H9 (cell line): ENCODE data around the gene MLNR. TPM values are rescaled to one million over a fixed set of nuclear protein-coding genes. Genes with fewer than 3 reads are reported as not detected.

Experiments
- DNase-seq: peaks from one replicate; pipeline ENCODE4 v3.0.0-alpha.2; 2017
- H2AFZ ChIP-seq: one replicate; pipeline ENCODE4 v1.6.1; 2013; ENCODE audit warnings: mild to moderate bottlenecking, low read length, control low read depth, moderate library complexity
- H2AK5ac ChIP-seq: 2 replicates; pipeline ENCODE4 v1.6.1; 2013; ENCODE audit warnings: low read length, control low read depth, mixed read lengths; ENCODE audit not compliant: insufficient read length
- H2BK120ac ChIP-seq: one replicate; pipeline ENCODE4 v1.6.1; 2013; ENCODE audit warnings: low read depth, mild to moderate bottlenecking, low read length, control low read depth, inconsistent platforms; ENCODE audit not compliant: poor library complexity, severe bottlenecking
- H2BK12ac ChIP-seq: 2 replicates; pipeline ENCODE4 v1.6.1; 2013; ENCODE audit warnings: low read length, control low read depth, mixed read lengths, low read depth; ENCODE audit not compliant: insufficient read length
- H2BK15ac ChIP-seq: 2 replicates; pipeline ENCODE4 v1.6.1; 2013; ENCODE audit warnings: low read depth, low read length, control low read depth
- H2BK20ac ChIP-seq: one replicate; pipeline ENCODE4 v1.6.1; 2013; ENCODE audit warnings: low read depth, mild to moderate bottlenecking, low read length, control low read depth, inconsistent platforms; ENCODE audit not compliant: poor library complexity, severe bottlenecking
- H2BK5ac ChIP-seq: 2 replicates; pipeline ENCODE4 v1.6.1; 2013; ENCODE audit warnings: low read length, control low read depth, mixed read lengths; ENCODE audit not compliant: insufficient read length
- H3K14ac ChIP-seq: 2 replicates; pipeline ENCODE4 v1.6.1; 2013; ENCODE audit warnings: low read length, control low read depth; ENCODE audit not compliant: insufficient read depth
- H3K18ac ChIP-seq: 2 replicates; pipeline ENCODE4 v1.6.1; 2013; ENCODE audit warnings: low read depth, mild to moderate bottlenecking, mixed read lengths, low read length, control low read depth; ENCODE audit not compliant: insufficient read length
- H3K23ac ChIP-seq: 2 replicates; pipeline ENCODE4 v1.6.1; 2013; ENCODE audit warnings: low read length, control low read depth, mixed read lengths, low read depth; ENCODE audit not compliant: insufficient read length
- H3K23me2 ChIP-seq: 2 replicates; pipeline ENCODE4 v1.6.1; 2013; ENCODE audit warnings: low read depth, mild to moderate bottlenecking, mixed read lengths, low read length, control low read depth; ENCODE audit not compliant: insufficient read length, poor library complexity, severe bottlenecking
- H3K27ac ChIP-seq: 2 replicates; pipeline ENCODE4 v1.5.1; 2013; ENCODE audit warnings: low read length, control low read depth, mixed read lengths, low read depth; ENCODE audit not compliant: insufficient read length
- H3K27me3 ChIP-seq: 2 replicates; pipeline ENCODE4 v1.6.1; 2013; ENCODE audit warnings: low read length, control low read depth, inconsistent platforms; ENCODE audit not compliant: insufficient read depth
- H3K4ac ChIP-seq: 2 replicates; pipeline ENCODE4 v1.6.1; 2013; ENCODE audit warnings: low read depth, mild to moderate bottlenecking, control low read depth, inconsistent platforms, low read length, moderate library complexity
- H3K4me1 ChIP-seq: 2 replicates; pipeline ENCODE4 v1.6.1; 2013; ENCODE audit warnings: low read length, control low read depth, inconsistent platforms; ENCODE audit not compliant: insufficient read depth
- H3K4me2 ChIP-seq: 2 replicates; pipeline ENCODE4 v1.6.1; 2013; ENCODE audit warnings: low read length, control low read depth, mixed read lengths; ENCODE audit not compliant: insufficient read length, insufficient read depth
- H3K56ac ChIP-seq: 2 replicates; pipeline ENCODE4 v1.6.1; 2013; ENCODE audit warnings: low read depth, mild to moderate bottlenecking, mixed read lengths, low read length, control low read depth; ENCODE audit not compliant: insufficient read length
- H3K79me1 ChIP-seq: 2 replicates; pipeline ENCODE4 v1.6.1; 2013; ENCODE audit warnings: low read depth, mild to moderate bottlenecking, moderate library complexity, low read length, control low read depth, inconsistent platforms; ENCODE audit not compliant: insufficient read depth, poor library complexity, severe bottlenecking
- H3K79me2 ChIP-seq: 2 replicates; pipeline ENCODE4 v1.6.1; 2013; ENCODE audit warnings: low read length, control low read depth, inconsistent platforms; ENCODE audit not compliant: insufficient read depth
- H3K9ac ChIP-seq: 2 replicates; pipeline ENCODE4 v1.6.1; 2013; ENCODE audit warnings: low read length, control low read depth, mixed read lengths; ENCODE audit not compliant: insufficient read length; ENCODE audit errors: extremely low read depth
- H3K9me3 ChIP-seq: one replicate; pipeline ENCODE4 v1.6.1; 2013; ENCODE audit warnings: low read depth, low read length, inconsistent platforms; ENCODE audit not compliant: control insufficient read depth
- H3T11ph ChIP-seq: one replicate; pipeline ENCODE4 v1.6.1; 2013; ENCODE audit warnings: mild to moderate bottlenecking, low read length, control low read depth, inconsistent platforms
- H4K20me1 ChIP-seq: one replicate; pipeline ENCODE4 v1.6.1; 2013; ENCODE audit not compliant: control insufficient read depth, insufficient read length, insufficient read depth
- H4K5ac ChIP-seq: 2 replicates; pipeline ENCODE4 v1.6.1; 2013; ENCODE audit warnings: low read depth, mild to moderate bottlenecking, mixed read lengths, low read length, control low read depth; ENCODE audit not compliant: insufficient read length
- H4K8ac ChIP-seq: replicated peaks from 2 replicates; pipeline ENCODE4 v1.6.1; 2013; ENCODE audit warnings: low read length, control low read depth, mixed read lengths, low read depth; ENCODE audit not compliant: insufficient read length
- H4K91ac ChIP-seq: 2 replicates; pipeline ENCODE4 v1.6.1; 2013; ENCODE audit warnings: low read depth, mild to moderate bottlenecking, moderate library complexity, mixed read lengths, low read length, control low read depth; ENCODE audit not compliant: insufficient read length
- H3K27ac Mint-ChIP-seq, 3 experiments: 2 replicates in 2 of 3; 3 replicates in 1 of 3; pipeline ENCODE4 v1.8.0; 2020 to 2021; ENCODE audit warnings: mixed read lengths in 3 of 3, mild to moderate bottlenecking in 1 of 3, moderate library complexity in 1 of 3
- H3K27me3 Mint-ChIP-seq: 2 replicates; pipeline ENCODE4 v1.8.0; 2021; ENCODE audit warnings: low read depth, mild to moderate bottlenecking, moderate library complexity, mixed read lengths
- H3K36me3 Mint-ChIP-seq, 3 experiments: 2 replicates in 2 of 3; 3 replicates in 1 of 3; pipeline ENCODE4 v1.8.0; 2020 to 2021; ENCODE audit warnings: low read depth in 3 of 3, mixed read lengths in 3 of 3; ENCODE audit not compliant: insufficient read depth in 1 of 3
- H3K4me1 Mint-ChIP-seq, 2 experiments: 2 replicates each; pipeline ENCODE4 v1.8.0; 2020; ENCODE audit warnings: mixed read lengths in 2 of 2
- H3K4me3 Mint-ChIP-seq, 2 experiments: 2 replicates in 1 of 2; 3 replicates in 1 of 2; pipeline ENCODE4 v1.8.0; 2020 to 2021; ENCODE audit warnings: mild to moderate bottlenecking in 2 of 2, mixed read lengths in 2 of 2, moderate library complexity in 1 of 2
- H3K9me3 Mint-ChIP-seq, 2 experiments: 2 replicates in 1 of 2; 3 replicates in 1 of 2; pipeline ENCODE4 v1.8.0; 2020; ENCODE audit warnings: mild to moderate bottlenecking in 2 of 2, mixed read lengths in 2 of 2, moderate library complexity in 1 of 2
- total RNA-seq: library from RNA; stranded (reverse); gene quantifications from 2 replicates; pipeline ENCODE4 v1.2.1, GENCODE V29; 2021
- TF ChIP-seq, protein P1 (sequence below): fragments of 200-600 bp; sonication (generic); conservative IDR thresholded peaks from 3 replicates; pipeline ENCODE4 v1.8.0; 2021; ENCODE audit warnings: antibody characterized with exemption, mild to moderate bottlenecking

MLNR gene
- total RNA-seq, 1 experiment from 2014 or later = not detected

DNA sequence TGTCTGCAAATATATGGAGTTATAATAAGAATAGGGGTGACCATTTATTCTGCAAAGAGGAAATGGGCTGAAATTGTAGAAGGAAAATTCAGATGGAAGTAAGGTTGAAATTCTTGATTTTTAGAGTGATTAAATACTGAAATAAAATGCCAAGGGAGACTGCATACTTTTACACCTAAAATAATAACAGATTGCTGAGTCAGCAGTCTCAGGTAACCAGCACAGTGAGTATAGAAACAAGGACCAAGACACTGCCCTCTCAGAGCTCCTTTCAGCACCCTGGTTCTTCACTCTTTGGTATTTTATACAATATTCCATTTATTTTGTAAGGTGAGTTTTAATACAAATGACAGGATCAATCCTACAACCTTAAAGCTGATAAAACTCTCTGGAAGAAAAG lies 48.8 kb upstream of the MLNR start:
- Histone ChIP-seq H4K8ac (no peak overlapping the region), H3K4me2 (no peak overlapping the region), H2BK15ac (no peak overlapping the region), H2BK20ac (no peak overlapping the region), H2AFZ (no peak overlapping the region), H3K23ac (no peak overlapping the region), H4K5ac (no peak overlapping the region), H3K23me2 (no peaks in the 10 kb centered on the region), H3K27ac (no peak overlapping the region), H2BK5ac (no peak overlapping the region), H3K56ac (no peak overlapping the region), H3K79me1 (no peaks in the 10 kb centered on the region), H3K9me3 (no peaks in the 10 kb centered on the region), H3K27me3 (no peaks in the 10 kb centered on the region), H3K14ac (no peak overlapping the region), H3K79me2 (no peaks in the 10 kb centered on the region), H2BK12ac (no peak overlapping the region), H3K18ac (no peak overlapping the region), H2AK5ac (no peak overlapping the region), H4K20me1 (no peaks in the 10 kb centered on the region), H2BK120ac (no peak overlapping the region), H3K9ac (no peak overlapping the region), H3K4me1 (no peaks in the 10 kb centered on the region), H3T11ph (no peak overlapping the region), H3K4ac (no peak overlapping the region), H4K91ac (no peak overlapping the region)
- H3K27me3 Mint-ChIP-seq = no peaks in the 10 kb centered on the region
- no peaks in the 10 kb centered on the region for H3K9me3 Mint-ChIP-seq
- peaks cover 1 to 23% (median 14%) of the 10 kb centered on the region in 3 experiments; a peak in 5 of 7 replicates for H3K36me3 Mint-ChIP-seq
- TF ChIP-seq, protein P1, sequence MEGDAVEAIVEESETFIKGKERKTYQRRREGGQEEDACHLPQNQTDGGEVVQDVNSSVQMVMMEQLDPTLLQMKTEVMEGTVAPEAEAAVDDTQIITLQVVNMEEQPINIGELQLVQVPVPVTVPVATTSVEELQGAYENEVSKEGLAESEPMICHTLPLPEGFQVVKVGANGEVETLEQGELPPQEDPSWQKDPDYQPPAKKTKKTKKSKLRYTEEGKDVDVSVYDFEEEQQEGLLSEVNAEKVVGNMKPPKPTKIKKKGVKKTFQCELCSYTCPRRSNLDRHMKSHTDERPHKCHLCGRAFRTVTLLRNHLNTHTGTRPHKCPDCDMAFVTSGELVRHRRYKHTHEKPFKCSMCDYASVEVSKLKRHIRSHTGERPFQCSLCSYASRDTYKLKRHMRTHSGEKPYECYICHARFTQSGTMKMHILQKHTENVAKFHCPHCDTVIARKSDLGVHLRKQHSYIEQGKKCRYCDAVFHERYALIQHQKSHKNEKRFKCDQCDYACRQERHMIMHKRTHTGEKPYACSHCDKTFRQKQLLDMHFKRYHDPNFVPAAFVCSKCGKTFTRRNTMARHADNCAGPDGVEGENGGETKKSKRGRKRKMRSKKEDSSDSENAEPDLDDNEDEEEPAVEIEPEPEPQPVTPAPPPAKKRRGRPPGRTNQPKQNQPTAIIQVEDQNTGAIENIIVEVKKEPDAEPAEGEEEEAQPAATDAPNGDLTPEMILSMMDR = no peak
- DNase-seq = no peak
- no peak overlapping the region for H3K27ac Mint-ChIP-seq
- H3K4me3 Mint-ChIP-seq = no peak overlapping the region
- no peaks in the 10 kb centered on the region for H3K4me1 Mint-ChIP-seq
